SU-DHL-6 (cell line): ENCODE results near the gene PSD.

ENCODE experiments used
- H2AFZ ChIP-seq: fragments of 200-600 bp; sonication (generic); 2 replicates; pipeline ENCODE4 v1.6.1; 2014; ENCODE audit warnings: low read depth, mild to moderate bottlenecking, moderate library complexity, mixed read lengths, antibody characterized with exemption, low read length; ENCODE audit not compliant: severe bottlenecking
- H3F3A ChIP-seq: fragments of 200-600 bp; shearing (Covaris generic); 2 replicates; pipeline ENCODE4 v1.6.0; 2016; ENCODE audit warnings: antibody characterized with exemption, mild to moderate bottlenecking; ENCODE audit not compliant: insufficient read depth
- H3K27ac ChIP-seq: fragments of 200-600 bp; sonication (generic); 2 replicates; pipeline ENCODE4 v1.5.1; 2016; ENCODE audit warnings: low read depth, mild to moderate bottlenecking, low read length, moderate library complexity, mixed read lengths
- H3K27me3 ChIP-seq: fragments of 200-600 bp; sonication (generic), shearing (Covaris generic); 2 replicates; pipeline ENCODE4 v1.6.0; 2014; ENCODE audit warnings: mild to moderate bottlenecking, low read length
- H3K36me3 ChIP-seq: fragments of 200-600 bp; sonication (generic); 2 replicates; pipeline ENCODE4 v1.6.1; 2014; ENCODE audit warnings: mild to moderate bottlenecking, low read length, mixed read lengths
- H3K4me2 ChIP-seq: fragments of 300-600, 200-600 bp; shearing (Covaris generic), sonication (generic); 2 replicates; pipeline ENCODE4 v1.6.0; 2014; ENCODE audit warnings: low read length, low read depth, mild to moderate bottlenecking; ENCODE audit not compliant: poor library complexity, severe bottlenecking
- H3K4me3 ChIP-seq: fragments of 200-600 bp; sonication (generic); 2 replicates; pipeline ENCODE4 v1.5.1; 2014; ENCODE audit warnings: antibody characterized with exemption, low read length, mild to moderate bottlenecking, mixed read lengths; ENCODE audit not compliant: insufficient read depth, poor library complexity, severe bottlenecking
- H3K79me2 ChIP-seq: fragments of 200-600 bp; sonication (generic); 2 replicates; pipeline ENCODE4 v1.6.1; 2014; ENCODE audit warnings: mild to moderate bottlenecking, low read length, moderate library complexity; ENCODE audit not compliant: insufficient read depth
- H3K9ac ChIP-seq: fragments of 200-600 bp; sonication (generic); 2 replicates; pipeline ENCODE4 v1.7.0; 2014; ENCODE audit warnings: mild to moderate bottlenecking, low read length
- H3K9me2 ChIP-seq: fragments of 200-600 bp; sonication (generic); replicated peaks from 2 replicates; pipeline ENCODE4 v1.6.1; 2014; ENCODE audit warnings: low read length; ENCODE audit not compliant: insufficient read depth
- H3K9me3 ChIP-seq: fragments of 200-600 bp; sonication (generic); 2 replicates; pipeline ENCODE4 v1.6.1; 2014; ENCODE audit warnings: low read length, mixed read lengths; ENCODE audit not compliant: insufficient read depth
- H4K20me1 ChIP-seq: fragments of 200-600 bp; sonication (generic); 2 replicates; pipeline ENCODE4 v1.6.1; 2014; ENCODE audit warnings: low read depth, mild to moderate bottlenecking, antibody characterized with exemption, low read length, moderate library complexity, mixed read lengths
- EZH2phosphoT487 ChIP-seq: fragments of 200-600 bp; sonication (generic), shearing (Covaris generic); conservative IDR thresholded peaks from 2 replicates; pipeline ENCODE4 v1.6.1; 2018; ENCODE audit warnings: mild to moderate bottlenecking, antibody characterized with exemption, low read length, moderate library complexity, mixed read lengths
- TF ChIP-seq, protein P1 (sequence below): fragments of 200-600 bp; sonication (generic); IDR thresholded peaks from one replicate; pipeline ENCODE4 v1.5.1; 2017; ENCODE audit warnings: antibody characterized with exemption, mild to moderate bottlenecking, low read length, moderate library complexity; ENCODE audit not compliant: insufficient read depth, poor library complexity, severe bottlenecking

The PSD gene

DNA sequence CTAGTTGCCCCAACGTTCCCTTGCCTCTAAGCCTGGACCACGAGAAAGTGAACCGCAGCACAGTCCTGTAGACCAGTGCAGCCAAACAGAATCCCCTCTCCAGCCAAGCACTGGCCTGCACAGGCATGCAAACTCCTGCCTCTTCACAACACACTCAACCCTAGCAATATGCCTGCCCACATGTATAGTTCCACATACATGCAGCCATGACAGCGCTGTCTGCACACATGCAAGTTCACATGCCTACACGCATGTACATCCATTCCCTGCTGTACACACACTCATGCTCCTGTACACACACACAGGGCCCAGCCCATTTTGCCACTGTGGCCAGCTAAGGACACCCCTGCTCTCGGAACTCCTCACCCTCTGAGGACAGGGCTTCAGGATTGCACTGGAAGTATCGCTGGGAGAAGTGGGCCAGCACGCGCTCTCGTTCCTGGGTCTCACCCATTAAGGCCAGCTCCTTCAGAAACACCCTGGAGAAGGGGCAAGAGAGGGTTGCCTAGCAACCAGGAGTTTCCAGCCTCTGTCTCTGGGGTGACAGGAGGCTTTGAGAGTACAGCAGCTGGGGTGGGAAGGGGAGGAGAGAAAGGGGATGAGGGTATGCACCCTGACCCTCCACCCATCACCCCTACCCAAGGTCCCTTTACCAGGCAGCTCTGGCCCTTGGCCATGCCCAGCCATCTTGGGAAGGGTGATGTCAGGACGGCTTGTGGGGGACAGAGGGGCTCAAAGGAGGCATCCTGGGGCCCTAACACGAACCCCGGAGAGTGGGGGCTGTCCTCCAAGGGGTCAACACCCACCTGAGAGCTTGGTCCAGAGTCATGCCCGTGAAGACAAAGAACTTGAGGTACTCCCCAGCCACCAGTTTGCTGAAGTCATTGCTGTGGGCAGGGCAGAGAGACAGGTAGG lies 7.0 kb downstream of the PSD start:
- TF ChIP-seq, protein P1, sequence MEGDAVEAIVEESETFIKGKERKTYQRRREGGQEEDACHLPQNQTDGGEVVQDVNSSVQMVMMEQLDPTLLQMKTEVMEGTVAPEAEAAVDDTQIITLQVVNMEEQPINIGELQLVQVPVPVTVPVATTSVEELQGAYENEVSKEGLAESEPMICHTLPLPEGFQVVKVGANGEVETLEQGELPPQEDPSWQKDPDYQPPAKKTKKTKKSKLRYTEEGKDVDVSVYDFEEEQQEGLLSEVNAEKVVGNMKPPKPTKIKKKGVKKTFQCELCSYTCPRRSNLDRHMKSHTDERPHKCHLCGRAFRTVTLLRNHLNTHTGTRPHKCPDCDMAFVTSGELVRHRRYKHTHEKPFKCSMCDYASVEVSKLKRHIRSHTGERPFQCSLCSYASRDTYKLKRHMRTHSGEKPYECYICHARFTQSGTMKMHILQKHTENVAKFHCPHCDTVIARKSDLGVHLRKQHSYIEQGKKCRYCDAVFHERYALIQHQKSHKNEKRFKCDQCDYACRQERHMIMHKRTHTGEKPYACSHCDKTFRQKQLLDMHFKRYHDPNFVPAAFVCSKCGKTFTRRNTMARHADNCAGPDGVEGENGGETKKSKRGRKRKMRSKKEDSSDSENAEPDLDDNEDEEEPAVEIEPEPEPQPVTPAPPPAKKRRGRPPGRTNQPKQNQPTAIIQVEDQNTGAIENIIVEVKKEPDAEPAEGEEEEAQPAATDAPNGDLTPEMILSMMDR, result no peak
- TF ChIP-seq EZH2phosphoT487, result no peak
- no peak overlapping the region for H3K4me3 ChIP-seq
- no peaks in the 10 kb centered on the region for H4K20me1 ChIP-seq
- no peaks in the 10 kb centered on the region for H3K9me3 ChIP-seq
- no peaks in the 10 kb centered on the region for H3K36me3 ChIP-seq
- no peaks in the 10 kb centered on the region for H3K27me3 ChIP-seq
- no peaks in the 10 kb centered on the region for H3K79me2 ChIP-seq
- H3K9me2 ChIP-seq, result no peaks in the 10 kb centered on the region
- no peaks in the 10 kb centered on the region for H3F3A ChIP-seq
- H3K4me2 ChIP-seq, result no peak overlapping the region
- H2AFZ ChIP-seq, result no peak overlapping the region
- no peak overlapping the region for H3K27ac ChIP-seq
- H3K9ac ChIP-seq, result no peak overlapping the region

DNA sequence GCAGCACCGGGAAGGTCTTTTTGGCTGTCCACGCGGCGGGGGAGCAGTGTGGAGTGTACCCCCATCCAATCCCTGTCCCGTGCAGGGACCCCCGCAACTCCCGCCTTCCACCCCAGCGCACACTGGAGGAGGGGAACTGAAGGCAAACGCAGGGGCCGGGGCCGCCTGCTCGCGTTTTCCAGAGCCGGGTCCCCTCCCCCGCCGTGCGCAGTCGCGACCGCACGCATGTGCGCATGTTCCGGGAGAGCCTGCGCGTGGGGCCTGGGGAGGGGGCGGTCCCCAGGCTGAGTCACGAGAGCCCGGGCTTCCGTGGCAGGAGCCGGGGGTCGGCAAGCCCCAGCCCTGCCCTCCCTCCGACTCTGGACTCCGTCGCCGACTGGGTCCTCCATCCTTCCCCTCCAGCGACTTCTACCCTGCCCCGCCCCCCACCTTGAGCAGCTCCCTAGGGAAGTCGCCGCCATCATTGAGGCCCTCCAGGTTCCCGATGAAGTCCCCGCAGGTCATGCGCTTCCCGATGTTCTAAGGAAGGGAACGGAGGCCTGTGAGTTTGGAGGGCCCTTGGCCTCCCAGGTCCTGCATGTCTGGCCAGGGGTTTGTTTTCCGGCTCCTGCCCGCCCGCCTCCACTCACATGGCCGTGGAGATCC lies 8.0 kb downstream of the PSD start:
- Histone ChIP-seq H3F3A (no peaks in the 10 kb centered on the region), H3K4me2 (no peak overlapping the region), H3K27me3 (no peaks in the 10 kb centered on the region), H3K79me2 (no peaks in the 10 kb centered on the region), H3K4me3 (no peak overlapping the region), H2AFZ (no peak overlapping the region), H4K20me1 (no peaks in the 10 kb centered on the region), H3K27ac (no peak overlapping the region), H3K9me2 (no peaks in the 10 kb centered on the region), H3K9ac (no peak overlapping the region), H3K36me3 (no peaks in the 10 kb centered on the region), H3K9me3 (no peaks in the 10 kb centered on the region)
- TF ChIP-seq EZH2phosphoT487, result no peak
- TF ChIP-seq, protein P1, result no peak

DNA sequence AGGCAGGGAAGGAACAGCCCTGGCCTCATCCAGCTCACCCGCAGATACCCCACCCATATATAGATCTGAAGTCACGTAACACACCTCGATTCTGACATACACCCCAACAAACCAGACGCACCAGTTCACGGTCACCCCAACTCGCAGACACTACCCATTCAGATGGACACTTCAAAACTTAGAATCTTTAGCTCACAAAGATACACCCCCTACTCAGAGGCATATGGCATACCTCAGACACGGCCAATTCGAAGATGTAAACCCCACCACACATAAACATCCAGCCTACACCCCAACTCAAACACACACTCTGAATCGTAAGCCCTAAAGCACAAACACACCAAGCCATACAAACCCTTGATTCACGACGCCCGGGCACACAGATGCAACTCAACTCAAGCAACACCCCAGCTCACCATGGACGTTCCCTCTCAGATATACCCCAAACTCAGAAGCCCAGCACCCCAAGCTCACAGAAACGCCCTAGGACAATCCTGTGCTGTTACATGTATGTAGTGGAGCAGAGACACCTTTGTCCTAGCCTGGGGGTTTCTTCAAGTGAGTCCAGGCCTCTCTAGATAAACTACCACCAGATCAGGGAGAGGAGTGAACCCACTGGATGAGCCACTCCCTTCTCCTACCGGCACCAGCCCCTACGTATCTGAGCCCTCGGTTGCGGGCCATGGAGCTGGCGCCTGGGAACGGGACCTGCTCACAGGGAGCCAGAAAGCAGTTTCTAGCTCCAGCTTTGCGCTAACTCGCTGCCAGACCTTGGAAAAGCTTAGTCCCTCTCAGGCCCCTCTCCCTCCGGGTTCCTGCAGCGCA lies 8.8 kb downstream of the PSD start:
- H2AFZ ChIP-seq, result no peak overlapping the region
- no peaks in the 10 kb centered on the region for H3K9me3 ChIP-seq
- H3K79me2 ChIP-seq, result no peaks in the 10 kb centered on the region
- no peaks in the 10 kb centered on the region for H3K9me2 ChIP-seq
- no peak overlapping the region for H3K27ac ChIP-seq
- no peak overlapping the region for H3K4me3 ChIP-seq
- no peaks in the 10 kb centered on the region for H3F3A ChIP-seq
- no peak for TF ChIP-seq EZH2phosphoT487
- TF ChIP-seq, protein P1, result no peak
- H3K36me3 ChIP-seq, result no peaks in the 10 kb centered on the region
- H3K9ac ChIP-seq, result no peak overlapping the region
- H3K27me3 ChIP-seq, result no peaks in the 10 kb centered on the region
- peak overlapping the region; percentile 31 for H3K4me2 ChIP-seq
- H4K20me1 ChIP-seq, result no peaks in the 10 kb centered on the region
